Liver (tissue), 9 donors: ENCODE data around the gene PAX6. TPM values are rescaled to one million over a fixed set of nuclear protein-coding genes. Genes with fewer than 3 reads are reported as not detected.

Experiments used
- DNase-seq: peaks from one replicate; pipeline ENCODE4 v3.0.0-alpha.2; 2017; ENCODE audit warnings: low spot score
- H3K27ac ChIP-seq, 2 donors: one replicate each; pipeline ENCODE4 v1.7.0; 2013; ENCODE audit warnings: inconsistent platforms in 2 of 2, low read length in 2 of 2, control low read depth in 1 of 2, low read depth in 1 of 2, mild to moderate bottlenecking in 1 of 2
- H3K27me3 ChIP-seq, 4 donors: one replicate each; pipeline versions ENCODE4 v1.6.1 to v1.7.0; 2013; ENCODE audit warnings: low read length in 3 of 4, inconsistent platforms in 1 of 4, mild to moderate bottlenecking in 1 of 4, moderate library complexity in 1 of 4; ENCODE audit not compliant: control insufficient read depth in 4 of 4, insufficient read depth in 4 of 4
- H3K36me3 ChIP-seq, 4 donors: one replicate each; pipeline versions ENCODE4 v1.6.1 to v1.7.0; 2013; ENCODE audit warnings: low read length in 3 of 4, mild to moderate bottlenecking in 3 of 4, low read depth in 1 of 4, moderate library complexity in 1 of 4; ENCODE audit not compliant: control insufficient read depth in 4 of 4, insufficient read depth in 3 of 4
- H3K4me1 ChIP-seq, 4 donors: one replicate each; pipeline versions ENCODE4 v1.6.1 to v1.7.0; 2013; ENCODE audit warnings: low read length in 3 of 4, mild to moderate bottlenecking in 3 of 4, moderate library complexity in 1 of 4; ENCODE audit not compliant: control insufficient read depth in 4 of 4, insufficient read depth in 4 of 4
- H3K4me3 ChIP-seq, 3 donors: one replicate each; pipeline versions ENCODE4 v1.6.1 to v1.7.0; 2013; ENCODE audit warnings: low read length in 3 of 3, control low read depth in 1 of 3, low read depth in 1 of 3, mild to moderate bottlenecking in 1 of 3
- H3K9ac ChIP-seq, 2 donors: one replicate each; pipeline ENCODE4 v1.7.0; 2013; ENCODE audit warnings: low read length in 2 of 2, mild to moderate bottlenecking in 2 of 2, moderate library complexity in 2 of 2, control low read depth in 1 of 2, low read depth in 1 of 2
- H3K9me3 ChIP-seq, 4 donors: one replicate each; pipeline versions ENCODE4 v1.6.1 to v1.7.0; 2013; ENCODE audit warnings: low read length in 3 of 4; ENCODE audit not compliant: control insufficient read depth in 4 of 4
- EGR1 ChIP-seq, 2 donors: IDR thresholded peaks; 2 replicates each; pipeline ENCODE4 v1.6.1; 2016 to 2018; ENCODE audit warnings: antibody characterized with exemption in 2 of 2, low read depth in 2 of 2
- FOXA1 ChIP-seq: IDR thresholded peaks from 2 replicates; pipeline ENCODE4 v1.6.1; 2016; ENCODE audit warnings: antibody characterized with exemption
- HNF4A ChIP-seq, 2 donors: conservative IDR thresholded peaks; 2 replicates each; pipeline ENCODE4 v1.6.1; 2016; ENCODE audit warnings: antibody characterized with exemption in 2 of 2, mild to moderate bottlenecking in 2 of 2
- HNF4G ChIP-seq: IDR thresholded peaks from 2 replicates; pipeline ENCODE4 v1.6.1; 2016; ENCODE audit warnings: antibody characterized with exemption
- JUND ChIP-seq, 2 donors: IDR thresholded peaks; 2 replicates each; pipeline ENCODE4 v1.6.1; 2016; ENCODE audit warnings: antibody characterized with exemption in 2 of 2
- RAD21 ChIP-seq, 2 donors: IDR thresholded peaks; 2 replicates each; pipeline ENCODE4 v1.6.1; 2016; ENCODE audit warnings: antibody characterized with exemption in 2 of 2, mild to moderate bottlenecking in 2 of 2
- SP1 ChIP-seq: IDR thresholded peaks from 2 replicates; pipeline ENCODE4 v1.6.1; 2018; ENCODE audit warnings: antibody characterized with exemption, mild to moderate bottlenecking
- YY1 ChIP-seq: IDR thresholded peaks from 2 replicates; pipeline ENCODE4 v1.6.1; 2016; ENCODE audit warnings: antibody characterized with exemption, mild to moderate bottlenecking
- WGBS: extraction: QIAGEN DNeasy Blood & Tissue Kit; methylation state at CpG from one replicate; pipeline ENCODE4 v1.1.7; 2013; 5-methylcytosine and 5-hydroxymethylcytosine counted together
- polyA plus RNA-seq, 2 donors: library from polyadenylated mRNA; stranded (reverse) in 1 of 2; unstranded in 1 of 2; fragments of 200-250 nt in 1 of 2; fragments of >200 nt in 1 of 2; fragmentation: Nextera tagmentation in 1 of 2; extraction: Ambion mirVana in 1 of 2; gene quantifications; one replicate each; pipeline versions ENCODE4 v1.2.1 to v1.2.3, GENCODE V29; 2013 to 2015
- total RNA-seq, 2 donors: library from RNA; depleted of rRNA; stranded (reverse); fragments of >200 nt; gene quantifications; one replicate each; pipeline ENCODE4 v1.2.3, GENCODE V29; 2014
- TF ChIP-seq, protein P1 (sequence below): IDR thresholded peaks from 2 replicates; pipeline ENCODE4 v1.6.1; 2016; ENCODE audit warnings: antibody characterized with exemption
- TF ChIP-seq, protein P2 (sequence below): IDR thresholded peaks from 2 replicates; pipeline ENCODE4 v1.6.1; 2016; ENCODE audit warnings: antibody characterized with exemption
- donor health status: healthy.
- donor health status: healthy.
- donor health status: healthy.
- donor health status: healthy.
- donor health status: healthy.

The PAX6 gene
- total and polyA plus RNA-seq, 4 donors = not detected

DNA sequence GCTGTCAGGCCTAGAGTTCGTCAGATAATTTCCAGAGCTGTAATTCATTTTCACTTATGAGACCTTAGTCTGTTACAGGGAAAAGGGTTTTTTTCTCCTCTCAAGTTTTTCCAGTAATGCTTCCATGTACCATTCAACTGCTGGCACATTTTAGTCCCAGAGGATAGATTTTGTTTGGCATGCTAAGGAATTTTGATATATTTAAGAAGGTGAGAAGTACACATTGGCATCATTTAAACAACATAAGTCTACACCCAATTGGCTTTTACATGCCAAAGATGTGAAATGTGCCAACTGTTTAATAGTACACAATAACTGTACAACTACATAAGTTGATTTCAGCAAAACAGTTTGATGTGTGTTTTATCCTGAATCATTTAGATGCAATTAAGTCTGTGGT, 71.0 kb downstream of the PAX6 start:
- TF ChIP-seq SP1 (no peak), HNF4G (no peak), HNF4A (conservative IDR thresholded peaks at IDR 0.05) (no peak), JUND (IDR thresholded peaks at IDR 0.05) (no peak), RAD21 (IDR thresholded peaks at IDR 0.05) (no peak), EGR1 (IDR thresholded peaks at IDR 0.05; ENCODE audit: low read depth in 2 of 2) (no peak), YY1 (no peak), FOXA1 (no peak)
- TF ChIP-seq, protein P1, sequence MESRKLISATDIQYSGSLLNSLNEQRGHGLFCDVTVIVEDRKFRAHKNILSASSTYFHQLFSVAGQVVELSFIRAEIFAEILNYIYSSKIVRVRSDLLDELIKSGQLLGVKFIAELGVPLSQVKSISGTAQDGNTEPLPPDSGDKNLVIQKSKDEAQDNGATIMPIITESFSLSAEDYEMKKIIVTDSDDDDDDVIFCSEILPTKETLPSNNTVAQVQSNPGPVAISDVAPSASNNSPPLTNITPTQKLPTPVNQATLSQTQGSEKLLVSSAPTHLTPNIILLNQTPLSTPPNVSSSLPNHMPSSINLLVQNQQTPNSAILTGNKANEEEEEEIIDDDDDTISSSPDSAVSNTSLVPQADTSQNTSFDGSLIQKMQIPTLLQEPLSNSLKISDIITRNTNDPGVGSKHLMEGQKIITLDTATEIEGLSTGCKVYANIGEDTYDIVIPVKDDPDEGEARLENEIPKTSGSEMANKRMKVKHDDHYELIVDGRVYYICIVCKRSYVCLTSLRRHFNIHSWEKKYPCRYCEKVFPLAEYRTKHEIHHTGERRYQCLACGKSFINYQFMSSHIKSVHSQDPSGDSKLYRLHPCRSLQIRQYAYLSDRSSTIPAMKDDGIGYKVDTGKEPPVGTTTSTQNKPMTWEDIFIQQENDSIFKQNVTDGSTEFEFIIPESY = no peak
- TF ChIP-seq, protein P2, sequence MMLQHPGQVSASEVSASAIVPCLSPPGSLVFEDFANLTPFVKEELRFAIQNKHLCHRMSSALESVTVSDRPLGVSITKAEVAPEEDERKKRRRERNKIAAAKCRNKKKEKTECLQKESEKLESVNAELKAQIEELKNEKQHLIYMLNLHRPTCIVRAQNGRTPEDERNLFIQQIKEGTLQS = no peak

More for the DNA sequence above, 71.0 kb downstream of the PAX6 start:
- no peak overlapping the region for H3K4me3 ChIP-seq
- H3K27me3 ChIP-seq = no peaks in the 10 kb centered on the region
- H3K4me1 ChIP-seq = no peaks in the 10 kb centered on the region
- no peak overlapping the region for H3K27ac ChIP-seq
- H3K9me3 ChIP-seq = no peaks in the 10 kb centered on the region
- DNase-seq = no peak
- WGBS = 94% methylated on average over 1 of the region's 1 CpG
- H3K9ac ChIP-seq = no peak overlapping the region
- no peaks in the 10 kb centered on the region for H3K36me3 ChIP-seq
